Cardiac muscle cell (in vitro differentiated cells and primary cell): Measurements from ENCODE around the gene IL19. TPM values are rescaled to one million over a fixed set of nuclear protein-coding genes. Genes with fewer than 3 reads are reported as not detected.

ENCODE experiments used
- DNase-seq, 2 donors: peaks; one replicate each; pipeline versions ENCODE4 v3.0.0 to v3.0.0-alpha.2; 2010 to 2017; ENCODE audit warnings: low read depth in 1 of 2, low spot score in 1 of 2
- H3K27ac ChIP-seq: fragments of 200-600 bp; sonication (generic); 2 replicates; pipeline ENCODE4 v1.5.1; 2016
- H3K27me3 ChIP-seq: fragments of 200-600 bp; sonication (generic); 2 replicates; pipeline ENCODE4 v1.6.0; 2016; ENCODE audit warnings: control low read depth
- H3K36me3 ChIP-seq: fragments of 200-600 bp; sonication (generic); 2 replicates; pipeline ENCODE4 v1.5.1; 2016; ENCODE audit warnings: control low read depth
- H3K4me1 ChIP-seq: fragments of 200-600 bp; sonication (generic); 2 replicates; pipeline ENCODE4 v1.8.1; 2017; ENCODE audit warnings: low read depth, mild to moderate bottlenecking, mixed run types
- H3K4me3 ChIP-seq: fragments of 200-600 bp; sonication (generic); 2 replicates; pipeline ENCODE4 v1.5.1; 2016; ENCODE audit warnings: mild to moderate bottlenecking
- H3K9me3 ChIP-seq: fragments of 200-600 bp; sonication (generic); 2 replicates; pipeline ENCODE4 v1.5.1; 2017; ENCODE audit warnings: low read depth, mild to moderate bottlenecking, control low read depth
- CTCF ChIP-seq: IDR thresholded peaks from 2 replicates; pipeline ENCODE4 v1.5.1; 2012; ENCODE audit warnings: low read depth, mild to moderate bottlenecking, low read length
- polyA plus RNA-seq: library from polyadenylated mRNA; unstranded; fragments of >200 nt; fragmentation: Nextera tagmentation; extraction: Ambion mirVana; gene quantifications from 2 replicates; pipeline ENCODE4 v1.2.1, GENCODE V29; 2016
- total RNA-seq: library from RNA; depleted of rRNA; stranded (reverse); fragments of >200 nt; gene quantifications from 2 replicates; pipeline ENCODE4 v1.2.3, GENCODE V29; 2016

The IL19 gene
- total and polyA plus RNA-seq, 2 experiments from 2014 or later = not detected

DNA sequence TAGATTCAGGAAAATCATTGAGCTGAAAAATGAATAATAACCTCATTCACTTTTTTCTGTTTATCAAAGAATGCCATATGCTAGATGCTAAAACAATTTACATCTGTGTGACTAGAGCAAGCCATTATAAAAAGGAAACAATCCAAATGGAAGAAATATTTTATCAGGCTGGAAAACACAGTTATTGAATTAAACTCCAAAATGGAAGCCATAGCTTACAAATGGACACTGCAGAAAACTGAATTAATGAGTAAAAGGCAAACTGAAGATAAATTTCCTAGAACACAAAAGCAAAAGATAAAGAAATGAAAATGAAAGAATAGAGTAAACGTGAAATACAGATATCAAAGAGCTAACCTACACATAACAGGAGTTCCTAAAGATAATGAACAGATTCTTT, 34.8 kb downstream of the IL19 start:
- no peak overlapping the region for H3K4me3 ChIP-seq
- no peak for DNase-seq
- no peak overlapping the region for H3K27ac ChIP-seq
- no peaks in the 10 kb centered on the region for H3K9me3 ChIP-seq
- H3K36me3 ChIP-seq = no peaks in the 10 kb centered on the region
- H3K4me1 ChIP-seq = no peaks in the 10 kb centered on the region
- TF ChIP-seq CTCF = no peak
- peaks cover 15% of the 10 kb centered on the region for H3K27me3 ChIP-seq

GRCh38 chr1:206808615-206809014, 38.0 kb downstream of the IL19 start:
- peak; percentile 71 to 77 for DNase-seq
- Histone ChIP-seq H3K9me3 (no peaks in the 10 kb centered on the region), H3K4me1 (no peaks in the 10 kb centered on the region), H3K27me3 (peaks cover 15% of the 10 kb centered on the region), H3K4me3 (no peak overlapping the region), H3K36me3 (no peaks in the 10 kb centered on the region), H3K27ac (no peak overlapping the region)
- peak; percentile 54 for TF ChIP-seq CTCF

DNA sequence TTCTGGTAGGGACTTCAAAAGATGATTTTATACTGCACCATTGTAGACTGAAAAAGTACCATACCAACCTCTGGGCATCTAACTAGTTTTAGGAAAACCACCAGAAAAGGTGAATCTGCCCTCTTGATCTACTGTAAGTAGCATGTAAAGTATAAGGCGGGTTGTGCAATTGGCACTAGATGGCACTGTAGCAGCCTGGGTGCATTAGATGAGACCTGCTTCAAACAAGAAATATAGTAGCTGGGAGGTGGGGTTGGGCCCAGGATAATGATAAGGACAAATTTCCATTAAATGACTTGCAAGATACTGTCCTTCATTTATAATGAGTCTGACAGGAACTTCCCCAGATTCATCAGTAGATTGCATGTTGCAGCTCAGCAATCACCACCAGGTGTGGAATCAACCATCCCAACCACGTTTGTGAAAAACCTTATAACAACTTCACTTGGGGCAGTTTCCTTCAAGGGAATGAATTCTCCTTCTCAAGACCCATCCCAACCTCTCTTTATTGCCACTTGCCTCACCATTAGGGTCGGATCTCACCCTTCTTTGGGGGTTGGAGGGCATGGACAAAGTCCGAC, 39.0 kb downstream of the IL19 start:
- H3K36me3 ChIP-seq = no peaks in the 10 kb centered on the region
- H3K9me3 ChIP-seq = no peaks in the 10 kb centered on the region
- DNase-seq = peak; percentile 43 to 71
- no peak overlapping the region for H3K4me3 ChIP-seq
- H3K27ac ChIP-seq = no peak overlapping the region
- H3K27me3 ChIP-seq = peaks cover 15% of the 10 kb centered on the region
- H3K4me1 ChIP-seq = no peaks in the 10 kb centered on the region
- TF ChIP-seq CTCF = peak; percentile 66

- no peak overlapping the region for H3K27ac ChIP-seq
- DNase-seq = no peak
- H3K27me3 ChIP-seq = no peaks in the 10 kb centered on the region
- no peaks in the 10 kb centered on the region for H3K36me3 ChIP-seq
- no peaks in the 10 kb centered on the region for H3K9me3 ChIP-seq
- peaks cover 8% of the 10 kb centered on the region for H3K4me1 ChIP-seq
- no peak for TF ChIP-seq CTCF
- no peak overlapping the region for H3K4me3 ChIP-seq
These were observed 41.9 kb downstream of the IL19 start for GRCh38 chr1:206812471-206812870.

DNA sequence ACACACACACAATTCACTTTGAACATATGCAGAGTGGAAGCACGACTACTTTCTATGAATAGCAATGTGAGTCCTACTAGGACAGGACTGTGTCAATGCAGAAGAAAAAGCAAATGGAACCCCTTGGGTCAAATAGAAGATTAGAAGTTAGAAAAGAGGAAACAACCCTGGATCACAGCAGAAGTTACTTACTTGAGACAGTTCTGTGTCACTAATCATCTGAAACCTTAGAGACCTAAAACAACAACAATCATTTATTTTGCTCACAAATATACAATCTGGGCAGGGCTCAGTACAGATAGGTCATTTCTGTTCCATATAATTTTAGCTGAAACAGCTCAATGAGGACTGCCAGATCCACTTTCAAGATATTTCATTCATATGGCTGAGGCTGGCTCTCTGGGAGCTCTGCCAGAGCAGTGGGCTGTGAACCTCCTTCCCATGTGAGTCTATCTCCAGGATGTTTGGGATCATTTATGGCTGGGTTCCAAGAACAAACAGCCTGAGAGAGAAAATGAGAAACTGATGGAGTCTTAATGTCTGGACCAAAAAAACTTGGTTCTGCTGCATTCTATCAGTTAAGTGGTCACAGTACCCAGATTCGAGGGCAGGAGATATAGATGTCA, 44.3 kb downstream of the IL19 start:
- no peak overlapping the region for H3K27ac ChIP-seq
- H3K9me3 ChIP-seq = no peaks in the 10 kb centered on the region
- H3K4me3 ChIP-seq = no peak overlapping the region
- peak in 1 of 2 donors; percentile 88 for DNase-seq
- no peaks in the 10 kb centered on the region for H3K27me3 ChIP-seq
- no peaks in the 10 kb centered on the region for H3K36me3 ChIP-seq
- peaks cover 8% of the 10 kb centered on the region for H3K4me1 ChIP-seq
- TF ChIP-seq CTCF = no peak
